ENCODE data around the gene KCNAB1. TPM values are rescaled to one million over a fixed set of nuclear protein-coding genes. Genes with fewer than 3 reads are reported as not detected.
"Not testable (repeated sequence)": the region's sequence is repeated elsewhere in the genome, so short reads cannot be mapped to it uniquely, and the experiment has no call there.

KCNAB1 gene
- polyA plus RNA-seq, 4 donors, result 1.0 to 3.9 TPM; not detected in 2

GRCh38 chr3:156214676-156215075 lies 94.3 kb downstream of the KCNAB1 start:
- H3K4me3 ChIP-seq (ENCODE audit: low read depth in 1 of 3, low read length in 3 of 3), result no peak overlapping the region
- H3K4me1 ChIP-seq (ENCODE audit: control insufficient read depth in 3 of 3, insufficient read depth in 2 of 3, low read depth in 1 of 3, low read length in 2 of 3), result no peaks in the 10 kb centered on the region
- 70 to 88% (median 78%) methylated on average over 6 of the region's 6 CpGs for WGBS, 3 donors
- H3K27me3 ChIP-seq (ENCODE audit: control insufficient read depth in 3 of 3, insufficient read depth in 3 of 3, low read length in 3 of 3), result peaks cover 0 to 3% (median 0%) of the 10 kb centered on the region in 3 donors
- H3K27ac ChIP-seq (ENCODE audit: low read depth in 1 of 3, low read length in 2 of 3), result no peak overlapping the region
- no peaks in the 10 kb centered on the region for H3K9me3 ChIP-seq (ENCODE audit: control insufficient read depth in 2 of 2, insufficient read depth in 1 of 2, low read depth in 1 of 2, low read length in 1 of 2)
- FAIRE-seq (no peak), DNase-seq (no peak)
- H3K36me3 ChIP-seq (ENCODE audit: control insufficient read depth in 3 of 3, insufficient read depth in 2 of 3, low read depth in 1 of 3, low read length in 3 of 3), result no peaks in the 10 kb centered on the region

GRCh38 chr3:156215751-156216150 lies 95.4 kb downstream of the KCNAB1 start:
- no peaks in the 10 kb centered on the region for H3K36me3 ChIP-seq (ENCODE audit: control insufficient read depth in 3 of 3, insufficient read depth in 2 of 3, low read depth in 1 of 3, low read length in 3 of 3)
- H3K27me3 ChIP-seq (ENCODE audit: control insufficient read depth in 3 of 3, insufficient read depth in 3 of 3, low read length in 3 of 3), result peaks cover 0 to 3% (median 0%) of the 10 kb centered on the region in 3 donors
- no peak for DNase-seq
- FAIRE-seq, result no peak
- WGBS, 3 donors, result 83 to 87% (median 87%) methylated on average over 3 of the region's 3 CpGs
- no peaks in the 10 kb centered on the region for H3K9me3 ChIP-seq (ENCODE audit: control insufficient read depth in 2 of 2, insufficient read depth in 1 of 2, low read depth in 1 of 2, low read length in 1 of 2)
- no peaks in the 10 kb centered on the region for H3K4me1 ChIP-seq (ENCODE audit: control insufficient read depth in 3 of 3, insufficient read depth in 2 of 3, low read depth in 1 of 3, low read length in 2 of 3)
- H3K27ac ChIP-seq (ENCODE audit: low read depth in 1 of 3, low read length in 2 of 3), result no peak overlapping the region
- no peak overlapping the region for H3K4me3 ChIP-seq (ENCODE audit: low read depth in 1 of 3, low read length in 3 of 3)

GRCh38 chr3:156216216-156216615 lies 95.8 kb downstream of the KCNAB1 start:
- H3K27ac ChIP-seq (ENCODE audit: low read depth in 1 of 3, low read length in 2 of 3), result no peak overlapping the region
- H3K9me3 ChIP-seq (ENCODE audit: control insufficient read depth in 2 of 2, insufficient read depth in 1 of 2, low read depth in 1 of 2, low read length in 1 of 2), result no peaks in the 10 kb centered on the region
- H3K27me3 ChIP-seq (ENCODE audit: control insufficient read depth in 3 of 3, insufficient read depth in 3 of 3, low read length in 3 of 3), result peaks cover 0 to 3% (median 0%) of the 10 kb centered on the region in 3 donors
- H3K4me1 ChIP-seq (ENCODE audit: control insufficient read depth in 3 of 3, insufficient read depth in 2 of 3, low read depth in 1 of 3, low read length in 2 of 3), result no peaks in the 10 kb centered on the region
- no peak overlapping the region for H3K4me3 ChIP-seq (ENCODE audit: low read depth in 1 of 3, low read length in 3 of 3)
- FAIRE-seq (no peak), DNase-seq (no peak)
- WGBS, 3 donors, result 84 to 94% (median 90%) methylated on average over 2 of the region's 2 CpGs
- no peaks in the 10 kb centered on the region for H3K36me3 ChIP-seq (ENCODE audit: control insufficient read depth in 3 of 3, insufficient read depth in 2 of 3, low read depth in 1 of 3, low read length in 3 of 3)

GRCh38 chr3:156216852-156217251 lies 96.5 kb downstream of the KCNAB1 start:
- Histone ChIP-seq H3K9me3 (ENCODE audit: control insufficient read depth in 2 of 2, insufficient read depth in 1 of 2, low read depth in 1 of 2, low read length in 1 of 2) (no peaks in the 10 kb centered on the region), H3K4me1 (ENCODE audit: control insufficient read depth in 3 of 3, insufficient read depth in 2 of 3, low read depth in 1 of 3, low read length in 2 of 3) (no peaks in the 10 kb centered on the region), H3K27ac (ENCODE audit: low read depth in 1 of 3, low read length in 2 of 3) (no peak overlapping the region), H3K4me3 (ENCODE audit: low read depth in 1 of 3, low read length in 3 of 3) (no peak overlapping the region), H3K27me3 (ENCODE audit: control insufficient read depth in 3 of 3, insufficient read depth in 3 of 3, low read length in 3 of 3) (peaks cover 0 to 3% (median 0%) of the 10 kb centered on the region in 3 donors), H3K36me3 (ENCODE audit: control insufficient read depth in 3 of 3, insufficient read depth in 2 of 3, low read depth in 1 of 3, low read length in 3 of 3) (no peaks in the 10 kb centered on the region)
- FAIRE-seq (no peak), DNase-seq (no peak)
- 18 to 47% (median 44%) methylated on average over 3 of the region's 3 CpGs for WGBS, 3 donors

- 71 to 78% (median 75%) methylated on average over 9 of the region's 9 CpGs for WGBS, 3 donors
- no peaks in the 10 kb centered on the region for H3K36me3 ChIP-seq (ENCODE audit: control insufficient read depth in 3 of 3, insufficient read depth in 2 of 3, low read depth in 1 of 3, low read length in 3 of 3)
- no peak for FAIRE-seq
- no peaks in the 10 kb centered on the region for H3K9me3 ChIP-seq (ENCODE audit: control insufficient read depth in 2 of 2, insufficient read depth in 1 of 2, low read depth in 1 of 2, low read length in 1 of 2)
- no peaks in the 10 kb centered on the region for H3K4me1 ChIP-seq (ENCODE audit: control insufficient read depth in 3 of 3, insufficient read depth in 2 of 3, low read depth in 1 of 3, low read length in 2 of 3)
- no peak overlapping the region for H3K27ac ChIP-seq (ENCODE audit: low read depth in 1 of 3, low read length in 2 of 3)
- DNase-seq, result no peak
- H3K27me3 ChIP-seq (ENCODE audit: control insufficient read depth in 3 of 3, insufficient read depth in 3 of 3, low read length in 3 of 3), result peaks cover 0 to 3% (median 0%) of the 10 kb centered on the region in 3 donors
- no peak overlapping the region for H3K4me3 ChIP-seq (ENCODE audit: low read depth in 1 of 3, low read length in 3 of 3)
These were observed 97.4 kb downstream of the KCNAB1 start for GRCh38 chr3:156217674-156218352.

GRCh38 chr3:156218353-156218744 lies 98.0 kb downstream of the KCNAB1 start:
- 83 to 92% (median 83%) methylated on average over 3 of the region's 3 CpGs for WGBS, 3 donors
- no peak for DNase-seq
- Histone ChIP-seq H3K9me3 (ENCODE audit: control insufficient read depth in 2 of 2, insufficient read depth in 1 of 2, low read depth in 1 of 2, low read length in 1 of 2) (no peaks in the 10 kb centered on the region), H3K4me3 (ENCODE audit: low read depth in 1 of 3, low read length in 3 of 3) (no peak overlapping the region), H3K4me1 (ENCODE audit: control insufficient read depth in 3 of 3, insufficient read depth in 2 of 3, low read depth in 1 of 3, low read length in 2 of 3) (no peaks in the 10 kb centered on the region), H3K27ac (ENCODE audit: low read depth in 1 of 3, low read length in 2 of 3) (no peak overlapping the region), H3K36me3 (ENCODE audit: control insufficient read depth in 3 of 3, insufficient read depth in 2 of 3, low read depth in 1 of 3, low read length in 3 of 3) (no peaks in the 10 kb centered on the region), H3K27me3 (ENCODE audit: control insufficient read depth in 3 of 3, insufficient read depth in 3 of 3, low read length in 3 of 3) (peaks cover 0 to 3% (median 0%) of the 10 kb centered on the region in 3 donors)
- FAIRE-seq, result no peak

- H3K36me3 ChIP-seq (ENCODE audit: control insufficient read depth in 3 of 3, insufficient read depth in 2 of 3, low read depth in 1 of 3, low read length in 3 of 3); DNase-seq; H3K4me3 ChIP-seq (ENCODE audit: low read depth in 1 of 3, low read length in 3 of 3); H3K9me3 ChIP-seq (ENCODE audit: control insufficient read depth in 2 of 2, insufficient read depth in 1 of 2, low read depth in 1 of 2, low read length in 1 of 2); H3K27me3 ChIP-seq (ENCODE audit: control insufficient read depth in 3 of 3, insufficient read depth in 3 of 3, low read length in 3 of 3); H3K4me1 ChIP-seq (ENCODE audit: control insufficient read depth in 3 of 3, insufficient read depth in 2 of 3, low read depth in 1 of 3, low read length in 2 of 3); FAIRE-seq; H3K27ac ChIP-seq (ENCODE audit: low read depth in 1 of 3, low read length in 2 of 3): not testable (repeated sequence)
These were observed 102.0 kb downstream of the KCNAB1 start for GRCh38 chr3:156222381-156222780.

GRCh38 chr3:156224046-156224445 lies 103.7 kb downstream of the KCNAB1 start:
- not testable (repeated sequence) for H3K36me3 ChIP-seq (ENCODE audit: control insufficient read depth in 3 of 3, insufficient read depth in 2 of 3, low read depth in 1 of 3, low read length in 3 of 3); DNase-seq; H3K27ac ChIP-seq (ENCODE audit: low read depth in 1 of 3, low read length in 2 of 3); H3K27me3 ChIP-seq (ENCODE audit: control insufficient read depth in 3 of 3, insufficient read depth in 3 of 3, low read length in 3 of 3); H3K9me3 ChIP-seq (ENCODE audit: control insufficient read depth in 2 of 2, insufficient read depth in 1 of 2, low read depth in 1 of 2, low read length in 1 of 2); FAIRE-seq; H3K4me3 ChIP-seq (ENCODE audit: low read depth in 1 of 3, low read length in 3 of 3); H3K4me1 ChIP-seq (ENCODE audit: control insufficient read depth in 3 of 3, insufficient read depth in 2 of 3, low read depth in 1 of 3, low read length in 2 of 3)
- WGBS, 3 donors, result 86 to 91% (median 89%) methylated on average over 15 to 23 of the region's 23 CpGs
